Gastrocnemius medialis (tissue), 4 donors: ENCODE data around the gene CLEC2D. TPM values are rescaled to one million over a fixed set of nuclear protein-coding genes. Genes with fewer than 3 reads are reported as not detected.
"Not testable (repeated sequence)": the region's sequence is repeated elsewhere in the genome, so short reads cannot be mapped to it uniquely, and the experiment has no call there.

Experiments
- ATAC-seq, 2 donors: fragments of 150-250 bp; one replicate each; pipeline ENCODE4 v1.9.1; 2016
- DNase-seq, 2 donors: peaks; one replicate each; pipeline ENCODE4 v3.0.0-alpha.2; 2019
- H3K27ac ChIP-seq, 4 donors: fragments of 200-600 bp; sonication (generic); 1 replicate in 1 of 4; 2 replicates in 3 of 4; pipeline ENCODE4 v1.5.1; 2016 to 2018; ENCODE audit warnings: mild to moderate bottlenecking in 2 of 4, moderate library complexity in 1 of 4
- H3K27me3 ChIP-seq, 3 donors: fragments of 200-600 bp; sonication (generic) in 2 of 3; 1 replicate in 1 of 3; 2 replicates in 2 of 3; pipeline versions ENCODE4 v1.5.1 to v1.6.0; 2016 to 2019; ENCODE audit warnings: mild to moderate bottlenecking in 1 of 3, moderate library complexity in 1 of 3
- H3K36me3 ChIP-seq, 2 donors: fragments of 200-600 bp; sonication (generic) in 1 of 2; one replicate each; pipeline ENCODE4 v1.5.1; 2017 to 2018
- H3K4me1 ChIP-seq, 2 donors: fragments of 200-600 bp; sonication (generic) in 1 of 2; one replicate each; pipeline ENCODE4 v1.5.1; 2016 to 2017; ENCODE audit warnings: mild to moderate bottlenecking in 2 of 2
- H3K4me3 ChIP-seq, 4 donors: fragments of 200-600 bp; sonication (generic) in 3 of 4; 1 replicate in 1 of 4; 2 replicates in 3 of 4; pipeline ENCODE4 v1.5.1; 2016 to 2019; ENCODE audit warnings: mild to moderate bottlenecking in 2 of 4
- H3K9me3 ChIP-seq, 3 donors: fragments of 200-600 bp; sonication (generic) in 2 of 3; 1 replicate in 1 of 3; 2 replicates in 2 of 3; pipeline ENCODE4 v1.5.1; 2016 to 2019
- CTCF ChIP-seq, 5 experiments: fragments of 450-650 bp in 3 of 5; fragments of 200-600 bp in 2 of 5; sonication (generic) in 2 of 5; IDR thresholded peaks in 4 of 5; conservative IDR thresholded peaks in 1 of 5; 1 replicate in 4 of 5; 2 replicates in 1 of 5; pipeline ENCODE4 v1.5.1; 2016 to 2019; ENCODE audit warnings: antibody characterized with exemption in 5 of 5, mild to moderate bottlenecking in 3 of 5, moderate library complexity in 3 of 5
- POLR2A ChIP-seq, 2 donors: fragments of 450-650 bp; IDR thresholded peaks; one replicate each; pipeline ENCODE4 v1.6.1; 2017; ENCODE audit warnings: antibody characterized with exemption in 2 of 2, mild to moderate bottlenecking in 2 of 2, moderate library complexity in 2 of 2
- in situ Hi-C, 4 donors: fragments of 200-750 bp; cut with MboI; loops; one replicate each; pipeline versions ENCODE4 v1.15.0 to v1.8.0; 2017; ENCODE audit warnings: low sequenced_read_pairs in 4 of 4
- intact Hi-C: fragments of 100-400 bp; cut with DNase I; formaldehyde crosslinking; loops from one replicate; pipeline ENCODE4 v1.15.1; 2023; ENCODE audit warnings: low total_unique reads
- total RNA-seq, 4 donors: library from RNA; depleted of rRNA; stranded (reverse); fragments of >200 nt; gene quantifications; one replicate each; pipeline versions ENCODE4 v1.1.0 to v1.2.3, GENCODE V29; 2016

Gene CLEC2D
- total RNA-seq, 4 donors from 2014 or later: 0.29 to 2.1 (median 0.58) TPM

DNA sequence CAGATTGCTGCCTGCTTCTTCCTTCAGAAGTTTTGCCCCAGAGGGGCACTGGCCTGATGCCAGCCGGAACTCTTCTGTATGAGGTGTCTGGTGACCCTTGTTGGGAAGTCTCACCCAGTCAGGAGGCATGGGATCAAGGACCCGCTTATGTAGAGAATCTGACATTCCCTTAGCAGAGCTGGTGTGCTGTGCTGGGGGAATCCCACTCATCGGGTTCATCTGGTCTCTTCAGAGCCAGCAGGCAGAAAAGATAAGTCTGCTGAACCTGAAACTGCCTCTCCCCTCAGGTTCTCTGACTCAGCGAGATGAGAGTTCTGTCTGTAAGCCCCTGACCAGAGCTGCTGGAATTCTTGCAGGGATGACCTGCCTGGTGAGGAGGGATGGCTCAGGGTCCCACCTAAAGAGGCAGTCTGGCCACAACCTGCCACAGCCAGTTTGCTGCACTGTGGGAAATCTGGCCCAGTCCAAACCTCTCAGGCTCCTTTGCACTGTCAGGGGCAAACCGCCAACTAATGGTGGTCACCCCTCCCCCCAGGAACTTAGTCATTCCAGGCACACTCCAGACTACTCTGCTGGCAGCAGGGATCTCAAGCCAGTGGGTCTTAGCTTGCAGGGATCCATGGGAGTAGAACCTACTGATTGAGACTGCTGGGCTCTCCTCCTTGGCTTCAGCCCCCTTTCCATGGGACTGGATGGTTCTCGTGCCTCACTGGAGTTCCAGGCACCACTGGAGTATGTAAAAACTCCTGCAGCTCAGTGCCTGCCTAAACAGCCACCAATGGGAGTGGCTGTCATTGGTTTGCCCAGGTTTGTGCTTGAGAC is 4.1 kb downstream of the CLEC2D start:
- Histone ChIP-seq H3K4me1 (no peaks in the 10 kb centered on the region), H3K36me3 (no peaks in the 10 kb centered on the region), H3K27ac (no peak overlapping the region), H3K4me3 (no peak overlapping the region), H3K27me3 (no peaks in the 10 kb centered on the region), H3K9me3 (no peaks in the 10 kb centered on the region)
- no peak for ATAC-seq
- intact Hi-C loops: no loop called here
- no peak for DNase-seq
- TF ChIP-seq POLR2A (IDR thresholded peaks at IDR 0.05) (no peak), CTCF (IDR thresholded peaks at IDR 0.05 in 4 of 5, conservative IDR thresholded peaks at IDR 0.05 in 1 of 5) (no peak)
- in situ Hi-C loops: no loop called here

DNA sequence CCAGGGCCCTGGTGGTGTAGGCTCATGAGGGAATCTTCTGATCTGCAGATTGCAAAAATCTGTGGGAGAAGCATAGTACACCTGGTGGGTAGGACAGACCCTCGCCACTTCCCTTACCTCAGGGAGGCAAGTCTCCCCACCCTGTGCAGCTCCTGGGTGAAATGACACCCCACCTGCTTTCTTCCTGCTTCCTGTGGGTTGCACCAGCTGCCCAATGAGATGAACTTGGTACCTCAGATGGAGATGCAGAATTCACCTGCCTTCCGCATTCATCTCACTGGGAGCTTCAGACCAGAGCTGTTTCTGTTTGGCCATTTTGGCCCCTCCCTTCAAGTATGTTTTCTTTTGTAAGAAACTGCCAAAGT is 4.7 kb downstream of the CLEC2D start:
- Histone ChIP-seq H3K4me3 (no peak overlapping the region), H3K27me3 (no peaks in the 10 kb centered on the region), H3K9me3 (no peaks in the 10 kb centered on the region), H3K36me3 (no peaks in the 10 kb centered on the region), H3K4me1 (no peaks in the 10 kb centered on the region), H3K27ac (no peak overlapping the region)
- intact Hi-C loops (no loop called here), in situ Hi-C loops (no loop called here)
- no peak for DNase-seq
- no peak for TF ChIP-seq POLR2A (IDR thresholded peaks at IDR 0.05)
- no peak for ATAC-seq

DNA sequence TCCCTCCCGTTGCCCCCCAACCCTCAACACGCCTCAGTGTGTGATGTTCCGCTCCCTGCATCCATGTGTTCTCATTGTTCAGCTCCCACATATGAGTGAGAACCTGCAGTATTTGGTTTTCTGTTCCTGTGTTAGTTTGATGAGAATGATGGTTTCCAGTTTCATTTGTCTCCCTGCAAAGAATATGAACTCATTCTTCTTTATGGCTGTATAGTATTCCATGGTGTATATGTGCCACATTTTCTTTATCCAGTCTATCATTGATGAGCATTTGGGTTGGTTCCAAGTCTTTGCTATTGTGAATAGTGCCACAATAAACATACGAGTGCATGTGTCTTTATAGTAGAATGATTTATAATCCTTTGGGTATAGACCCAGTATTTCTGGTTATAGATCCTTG is 13.0 kb downstream of the CLEC2D start:
- DNase-seq, in situ Hi-C loops, intact Hi-C loops, ATAC-seq, H3K27me3 ChIP-seq, H3K4me1 ChIP-seq, H3K36me3 ChIP-seq, H3K4me3 ChIP-seq, H3K9me3 ChIP-seq, H3K27ac ChIP-seq: not testable (repeated sequence)

- H3K4me1 ChIP-seq, H3K27ac ChIP-seq, ATAC-seq, H3K4me3 ChIP-seq, intact Hi-C loops, H3K9me3 ChIP-seq, H3K36me3 ChIP-seq, in situ Hi-C loops, DNase-seq, H3K27me3 ChIP-seq: not testable (repeated sequence)
Observed at GRCh38 chr12:9682949-9683348, 13.4 kb downstream of the CLEC2D start.

- intact Hi-C loops, ATAC-seq, H3K9me3 ChIP-seq, H3K4me1 ChIP-seq, H3K36me3 ChIP-seq, DNase-seq, H3K4me3 ChIP-seq, in situ Hi-C loops, H3K27me3 ChIP-seq, H3K27ac ChIP-seq: not testable (repeated sequence)
Observed at GRCh38 chr12:9685366-9685765, 15.9 kb downstream of the CLEC2D start.

DNA sequence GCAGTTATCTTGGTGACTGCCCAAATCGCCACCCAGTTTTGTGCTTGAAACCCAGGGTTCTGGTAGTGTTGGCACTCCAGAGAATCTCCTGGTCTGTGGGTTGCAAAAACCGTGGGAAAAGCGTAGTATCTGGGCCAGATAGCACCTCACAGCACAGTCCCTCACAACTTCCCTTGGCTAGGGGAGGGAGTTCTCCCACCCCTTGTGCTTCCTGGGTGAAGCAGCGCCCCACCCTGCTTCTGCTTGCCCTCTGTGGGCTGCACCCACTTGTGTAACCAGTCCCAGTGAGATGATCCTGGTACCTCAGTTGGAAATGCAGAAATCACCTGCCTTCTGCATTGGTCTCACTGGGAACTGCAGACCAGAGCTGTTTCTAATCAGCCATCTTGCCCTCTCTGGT is 16.4 kb downstream of the CLEC2D start:
- intact Hi-C loops: no loop called here
- no peaks in the 10 kb centered on the region for H3K4me1 ChIP-seq
- H3K27ac ChIP-seq: no peak overlapping the region
- H3K9me3 ChIP-seq: peaks cover 0 to 2% (median 0%) of the 10 kb centered on the region in 3 donors
- H3K27me3 ChIP-seq: no peaks in the 10 kb centered on the region
- no peak overlapping the region for H3K4me3 ChIP-seq
- in situ Hi-C loops: no loop called here
- H3K36me3 ChIP-seq: peaks cover 0 to 4% of the 10 kb centered on the region in 2 donors
- DNase-seq (no peak), ATAC-seq (no peak)
- TF ChIP-seq POLR2A (IDR thresholded peaks at IDR 0.05): no peak
- TF ChIP-seq CTCF (IDR thresholded peaks at IDR 0.05 in 4 of 5, conservative IDR thresholded peaks at IDR 0.05 in 1 of 5): no peak

DNA sequence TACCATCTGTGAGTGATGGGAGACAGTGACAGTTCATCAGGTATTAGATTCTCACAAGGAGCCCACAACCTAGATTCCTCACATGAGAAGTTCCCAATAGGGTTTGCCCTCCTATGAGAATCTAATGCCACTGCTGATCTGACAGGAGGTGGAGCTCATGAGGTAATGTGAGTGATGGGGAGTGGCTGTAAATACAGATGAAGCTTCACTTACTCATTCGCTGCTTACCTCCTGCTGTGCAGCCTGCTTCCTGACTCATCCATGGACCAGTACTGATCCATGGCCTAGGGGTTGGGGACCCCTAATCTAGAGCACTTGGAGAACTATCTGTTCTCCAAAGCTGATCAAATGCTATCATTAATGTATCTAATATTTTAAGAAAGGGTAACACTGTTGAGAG is 17.7 kb downstream of the CLEC2D start:
- Histone ChIP-seq H3K27ac (no peak overlapping the region), H3K9me3 (peaks cover 0 to 2% (median 0%) of the 10 kb centered on the region in 3 donors), H3K36me3 (peaks cover 0 to 6% of the 10 kb centered on the region in 2 donors), H3K4me1 (no peaks in the 10 kb centered on the region), H3K27me3 (no peaks in the 10 kb centered on the region), H3K4me3 (no peak overlapping the region)
- no peak for TF ChIP-seq CTCF (IDR thresholded peaks at IDR 0.05 in 4 of 5, conservative IDR thresholded peaks at IDR 0.05 in 1 of 5)
- TF ChIP-seq POLR2A (IDR thresholded peaks at IDR 0.05): no peak
- in situ Hi-C loops (no loop called here), intact Hi-C loops (no loop called here)
- ATAC-seq (no peak), DNase-seq (no peak)
